ENCODE data around the gene DUSP22.

GRCh38 chr6:361411-362132, 69.3 kb downstream of the DUSP22 start:
- no peak for TF ChIP-seq EZH2phosphoT487 (IDR thresholded peaks at IDR 0.05; ENCODE audit: low read depth, severe bottlenecking, unreplicated experiment)
- TF ChIP-seq EZH2 (IDR thresholded peaks at IDR 0.05; ENCODE audit: borderline replicate concordance), result no peak
- no peak for TF ChIP-seq CTCF (IDR thresholded peaks at IDR 0.05; ENCODE audit: poor library complexity)

Measured in hepatocyte (in vitro differentiated cells).